HG03135 (cell line): ENCODE results near the gene GFRA1.
"Not testable (repeated sequence)": the region's sequence is repeated elsewhere in the genome, so short reads cannot be mapped to it uniquely, and the experiment has no call there.

ENCODE experiments used
- ATAC-seq: cut with Tn5 transposase; IDR thresholded peaks from one replicate; pipeline ENCODE4 v1.9.1; 2021; ENCODE audit warnings: mild to moderate bottlenecking, moderate library complexity; ENCODE audit not compliant: unreplicated experiment

Gene GFRA1

GRCh38 chr10:116079355-116079754 lies 193.7 kb downstream of the GFRA1 start:
- ATAC-seq, result no peak

GRCh38 chr10:116076621-116077020 lies 196.4 kb downstream of the GFRA1 start:
- ATAC-seq, result no peak

- no peak for ATAC-seq
These were observed 199.5 kb downstream of the GFRA1 start for GRCh38 chr10:116073510-116073909.

GRCh38 chr10:116073001-116073400 lies 200.0 kb downstream of the GFRA1 start:
- ATAC-seq, result no peak

- ATAC-seq, result no peak
These were observed 201.4 kb downstream of the GFRA1 start for GRCh38 chr10:116071453-116072148.

- no peak for ATAC-seq
These were observed 202.2 kb downstream of the GFRA1 start for GRCh38 chr10:116070743-116071320.

GRCh38 chr10:116069856-116070255 lies 203.2 kb downstream of the GFRA1 start:
- no peak for ATAC-seq

- ATAC-seq, result no peak
These were observed 205.2 kb downstream of the GFRA1 start for GRCh38 chr10:116067825-116068224.

GRCh38 chr10:116063107-116063506 lies 209.9 kb downstream of the GFRA1 start:
- no peak for ATAC-seq

GRCh38 chr10:116060864-116061263 lies 212.1 kb downstream of the GFRA1 start:
- ATAC-seq, result no peak

GRCh38 chr10:116059320-116059719 lies 213.7 kb downstream of the GFRA1 start:
- ATAC-seq, result no peak

GRCh38 chr10:116056445-116057293 lies 216.3 kb downstream of the GFRA1 start:
- no peak for ATAC-seq

- ATAC-seq, result no peak
These were observed 217.1 kb downstream of the GFRA1 start for GRCh38 chr10:116055917-116056252.

- ATAC-seq, result no peak
These were observed 217.6 kb downstream of the GFRA1 start for GRCh38 chr10:116055252-116055916.

GRCh38 chr10:116053910-116054309 lies 219.1 kb downstream of the GFRA1 start:
- ATAC-seq, result no peak

- ATAC-seq, result not testable (repeated sequence)
These were observed 219.8 kb downstream of the GFRA1 start for GRCh38 chr10:116053009-116053730.

GRCh38 chr10:116052522-116052921 lies 220.5 kb downstream of the GFRA1 start:
- ATAC-seq, result not testable (repeated sequence)

GRCh38 chr10:116049974-116050304 lies 223.1 kb downstream of the GFRA1 start:
- no peak for ATAC-seq

GRCh38 chr10:116049158-116049973 lies 223.6 kb downstream of the GFRA1 start:
- no peak for ATAC-seq
